Neural progenitor cell (in vitro differentiated cells): Measurements from ENCODE around the gene UNK. TPM values are rescaled to one million over a fixed set of nuclear protein-coding genes. Genes with fewer than 3 reads are reported as not detected.

Experiments used
- DNase-seq: peaks from one replicate; pipeline ENCODE4 v3.0.0-alpha.2; 2016; ENCODE audit warnings: low spot score
- H2AFZ ChIP-seq: fragments of 200-600 bp; sonication (generic); replicated peaks from 2 replicates; pipeline ENCODE4 v1.6.1; 2016; ENCODE audit warnings: antibody characterized with exemption
- H3F3A ChIP-seq: fragments of 200-600 bp; sonication (generic); 2 replicates; pipeline ENCODE4 v1.6.1; 2016; ENCODE audit warnings: antibody characterized with exemption, low read depth
- H3K27ac ChIP-seq: fragments of 200-600 bp; sonication (generic); 2 replicates; pipeline ENCODE4 v1.5.1; 2016; ENCODE audit warnings: mild to moderate bottlenecking
- H3K27me3 ChIP-seq: fragments of 200-600 bp; sonication (generic); 2 replicates; pipeline ENCODE4 v1.6.1; 2016; ENCODE audit warnings: mild to moderate bottlenecking, moderate library complexity
- H3K36me3 ChIP-seq: fragments of 200-600 bp; sonication (generic); 2 replicates; pipeline ENCODE4 v1.5.1; 2016
- H3K4me1 ChIP-seq: fragments of 200-600 bp; sonication (generic); 2 replicates; pipeline ENCODE4 v1.6.1; 2016; ENCODE audit warnings: mixed run types
- H3K4me2 ChIP-seq: fragments of 200-600 bp; sonication (generic); 2 replicates; pipeline ENCODE4 v1.6.1; 2016
- H3K4me3 ChIP-seq: fragments of 200-600 bp; sonication (generic); 2 replicates; pipeline ENCODE4 v1.5.1; 2016
- H3K79me2 ChIP-seq: fragments of 200-600 bp; sonication (generic); 2 replicates; pipeline ENCODE4 v1.6.1; 2016; ENCODE audit warnings: low read depth
- H3K9ac ChIP-seq: fragments of 200-600 bp; sonication (generic); 2 replicates; pipeline ENCODE4 v1.6.1; 2016
- H3K9me3 ChIP-seq: fragments of 200-600 bp; sonication (generic); 2 replicates; pipeline ENCODE4 v1.5.1; 2016; ENCODE audit warnings: low read depth
- H4K20me1 ChIP-seq: fragments of 200-600 bp; sonication (generic); 2 replicates; pipeline ENCODE4 v1.6.1; 2016; ENCODE audit warnings: low read depth
- H3K27ac Mint-ChIP-seq: 3 replicates; pipeline ENCODE4 v1.8.0; 2021; ENCODE audit warnings: mixed read lengths
- H3K27me3 Mint-ChIP-seq: 2 replicates; pipeline ENCODE4 v1.8.0; 2022; ENCODE audit warnings: low read depth, mild to moderate bottlenecking, inconsistent platforms, moderate library complexity, mixed read lengths; ENCODE audit not compliant: insufficient read depth
- H3K36me3 Mint-ChIP-seq: 3 replicates; pipeline ENCODE4 v1.8.0; 2021; ENCODE audit warnings: mixed read lengths
- H3K4me1 Mint-ChIP-seq: 3 replicates; pipeline ENCODE4 v1.8.0; 2021; ENCODE audit warnings: mixed read lengths
- H3K4me3 Mint-ChIP-seq: 3 replicates; pipeline ENCODE4 v1.8.0; 2021; ENCODE audit warnings: mild to moderate bottlenecking, moderate library complexity, mixed read lengths
- H3K9me3 Mint-ChIP-seq: 3 replicates; pipeline ENCODE4 v1.8.0; 2020; ENCODE audit warnings: mixed read lengths
- CTCF ChIP-seq: fragments of 200-600 bp; sonication (generic); IDR thresholded peaks from 2 replicates; pipeline ENCODE4 v1.5.1; 2017; ENCODE audit warnings: antibody characterized with exemption, mild to moderate bottlenecking
- EZH2 ChIP-seq: fragments of 200-600 bp; sonication (generic); IDR thresholded peaks from 2 replicates; pipeline ENCODE4 v1.6.1; 2017; ENCODE audit warnings: antibody characterized with exemption, mild to moderate bottlenecking, moderate library complexity
- EZH2phosphoT487 ChIP-seq: fragments of 200-600 bp; sonication (generic); IDR thresholded peaks from 2 replicates; pipeline ENCODE4 v1.6.1; 2017; ENCODE audit warnings: antibody characterized with exemption
- total RNA-seq: library from RNA; depleted of rRNA; stranded (reverse); fragments of >200 nt; gene quantifications from 2 replicates; pipeline ENCODE4 v1.2.3, GENCODE V29; 2015; ENCODE audit warnings: low replicate concordance

The UNK gene
- total RNA-seq, 1 donor from 2014 or later, result 38.5 TPM

- H3K27me3 ChIP-seq, result no peaks in the 10 kb centered on the region
- no peak overlapping the region for H3K27ac ChIP-seq
- H3K4me1 ChIP-seq, result no peaks in the 10 kb centered on the region
- no peak overlapping the region for H3K4me3 Mint-ChIP-seq
- no peak overlapping the region for H3K9ac ChIP-seq
- no peaks in the 10 kb centered on the region for H3K4me1 Mint-ChIP-seq
- no peak overlapping the region for H3K4me3 ChIP-seq
- peaks cover 7% of the 10 kb centered on the region for H3K36me3 Mint-ChIP-seq
- H3K36me3 ChIP-seq, result no peaks in the 10 kb centered on the region
- no peak for DNase-seq
- no peaks in the 10 kb centered on the region for H3F3A ChIP-seq
- H3K9me3 Mint-ChIP-seq, result no peaks in the 10 kb centered on the region
- H3K27me3 Mint-ChIP-seq, result peaks cover 2% of the 10 kb centered on the region
- no peak overlapping the region for H3K4me2 ChIP-seq
- TF ChIP-seq CTCF (no peak), EZH2 (no peak), EZH2phosphoT487 (no peak)
- peaks cover 18% of the 10 kb centered on the region for H4K20me1 ChIP-seq
- H3K79me2 ChIP-seq, result peaks cover 3% of the 10 kb centered on the region
- H3K9me3 ChIP-seq, result no peaks in the 10 kb centered on the region
- no peak overlapping the region for H3K27ac Mint-ChIP-seq
- H2AFZ ChIP-seq, result no peak overlapping the region
These were observed 28.7 kb downstream of the UNK start for GRCh38 chr17:75813081-75814020.

GRCh38 chr17:75814021-75814395 is 29.4 kb downstream of the UNK start:
- TF ChIP-seq CTCF (no peak), EZH2phosphoT487 (no peak)
- no peaks in the 10 kb centered on the region for H3F3A ChIP-seq
- H3K36me3 ChIP-seq, result no peaks in the 10 kb centered on the region

GRCh38 chr17:75814900-75815373 is 30.3 kb downstream of the UNK start:
- peaks cover 10% of the 10 kb centered on the region for H4K20me1 ChIP-seq
- no peaks in the 10 kb centered on the region for H3K36me3 ChIP-seq
- no peaks in the 10 kb centered on the region for H3K9me3 ChIP-seq
- no peaks in the 10 kb centered on the region for H3K4me1 ChIP-seq
- no peaks in the 10 kb centered on the region for H3K79me2 ChIP-seq
- H3K27me3 ChIP-seq, result no peaks in the 10 kb centered on the region
- TF ChIP-seq EZH2, result no peak
- TF ChIP-seq EZH2phosphoT487, result no peak
- TF ChIP-seq CTCF, result no peak
- DNase-seq, result no peak
- H3F3A ChIP-seq, result no peaks in the 10 kb centered on the region
- no peak overlapping the region for H3K4me3 ChIP-seq
- no peak overlapping the region for H3K27ac ChIP-seq
- H3K27ac Mint-ChIP-seq, result no peak overlapping the region
- no peak overlapping the region for H2AFZ ChIP-seq
- H3K36me3 Mint-ChIP-seq, result peaks cover 12% of the 10 kb centered on the region
- no peak overlapping the region for H3K4me3 Mint-ChIP-seq
- peaks cover 4% of the 10 kb centered on the region for H3K27me3 Mint-ChIP-seq
- H3K4me1 Mint-ChIP-seq, result no peaks in the 10 kb centered on the region
- no peak overlapping the region for H3K9ac ChIP-seq
- no peak overlapping the region for H3K4me2 ChIP-seq
- no peaks in the 10 kb centered on the region for H3K9me3 Mint-ChIP-seq

More at GRCh38 chr17:75814021-75814395, 29.4 kb downstream of the UNK start:
- Histone ChIP-seq H3K27ac (no peak overlapping the region), H3K79me2 (no peaks in the 10 kb centered on the region), H4K20me1 (peaks cover 14% of the 10 kb centered on the region), H3K9ac (no peak overlapping the region), H3K4me2 (no peak overlapping the region), H3K27me3 (no peaks in the 10 kb centered on the region), H2AFZ (no peak overlapping the region), H3K4me1 (no peaks in the 10 kb centered on the region), H3K9me3 (no peaks in the 10 kb centered on the region), H3K4me3 (no peak overlapping the region)
- H3K27ac Mint-ChIP-seq, result no peak overlapping the region
- H3K9me3 Mint-ChIP-seq, result no peaks in the 10 kb centered on the region
- no peaks in the 10 kb centered on the region for H3K4me1 Mint-ChIP-seq
- no peak overlapping the region for H3K4me3 Mint-ChIP-seq
- H3K36me3 Mint-ChIP-seq, result peaks cover 10% of the 10 kb centered on the region
- no peak for DNase-seq
- H3K27me3 Mint-ChIP-seq, result peaks cover 2% of the 10 kb centered on the region
